SIG-M5 treated with dmso at 0.1 percent for 504 hours (cell line): Measurements from ENCODE around the gene NCAPG.

ENCODE experiments used
- DNase-seq: peaks from one replicate; lab custom pipeline; 2025; ENCODE audit not compliant: unreplicated experiment; lab: John Stamatoyannopoulos, UW

Gene NCAPG

GRCh38 chr4:17810260-17811077, at the start of gene NCAPG, which contains the start of gene DCAF16:
TSS of gene NCAPG (plus strand) at chr4:17810979. CDS start at chr4:17811078, 99 bp downstream.
TSS of gene DCAF16 (minus strand) at chr4:17810757. CDS start at chr4:17804141, 6,616 bp downstream.
- peak; percentile 95 for DNase-seq

- DNase-seq, result no peak
Measured at GRCh38 chr4:17761062-17761461, 49.7 kb upstream of the NCAPG start.

GRCh38 chr4:17762726-17763125, 48.1 kb upstream of the NCAPG start:
- no peak for DNase-seq

- no peak for DNase-seq
Measured at GRCh38 chr4:17763416-17763815, 47.4 kb upstream of the NCAPG start.

GRCh38 chr4:17763931-17764330, 46.8 kb upstream of the NCAPG start:
- DNase-seq, result no peak

- no peak for DNase-seq
Measured at GRCh38 chr4:17765514-17766286, 45.1 kb upstream of the NCAPG start.

- no peak for DNase-seq
Measured at GRCh38 chr4:17766826-17767458, 43.8 kb upstream of the NCAPG start.

GRCh38 chr4:17769406-17770174, 41.2 kb upstream of the NCAPG start:
- no peak for DNase-seq

- DNase-seq, result no peak
Measured at GRCh38 chr4:17770845-17771244, 39.9 kb upstream of the NCAPG start.

- DNase-seq, result no peak
Measured at GRCh38 chr4:17771284-17771908, 39.4 kb upstream of the NCAPG start.

GRCh38 chr4:17773135-17773698, 37.6 kb upstream of the NCAPG start:
- DNase-seq, result no peak

GRCh38 chr4:17778431-17778830, 32.3 kb upstream of the NCAPG start:
- DNase-seq, result no peak

- DNase-seq, result no peak
Measured at GRCh38 chr4:17780501-17781299, 30.1 kb upstream of the NCAPG start.

GRCh38 chr4:17781300-17782287, 29.2 kb upstream of the NCAPG start, which contains the start of gene FAM184B:
TSS of gene FAM184B (minus strand) at chr4:17781621. CDS start at chr4:17781299, 322 bp downstream.
- no peak for DNase-seq

GRCh38 chr4:17785858-17786257, 24.9 kb upstream of the NCAPG start:
- DNase-seq, result no peak

- no peak for DNase-seq
Measured at GRCh38 chr4:17786567-17786966, 24.2 kb upstream of the NCAPG start.

- DNase-seq, result no peak
Measured at GRCh38 chr4:17787315-17787714, 23.5 kb upstream of the NCAPG start.

- DNase-seq, result no peak
Measured at GRCh38 chr4:17788956-17789355, 21.8 kb upstream of the NCAPG start.
